ENCODE results near the gene TBC1D14.

TBC1D14 gene

DNA sequence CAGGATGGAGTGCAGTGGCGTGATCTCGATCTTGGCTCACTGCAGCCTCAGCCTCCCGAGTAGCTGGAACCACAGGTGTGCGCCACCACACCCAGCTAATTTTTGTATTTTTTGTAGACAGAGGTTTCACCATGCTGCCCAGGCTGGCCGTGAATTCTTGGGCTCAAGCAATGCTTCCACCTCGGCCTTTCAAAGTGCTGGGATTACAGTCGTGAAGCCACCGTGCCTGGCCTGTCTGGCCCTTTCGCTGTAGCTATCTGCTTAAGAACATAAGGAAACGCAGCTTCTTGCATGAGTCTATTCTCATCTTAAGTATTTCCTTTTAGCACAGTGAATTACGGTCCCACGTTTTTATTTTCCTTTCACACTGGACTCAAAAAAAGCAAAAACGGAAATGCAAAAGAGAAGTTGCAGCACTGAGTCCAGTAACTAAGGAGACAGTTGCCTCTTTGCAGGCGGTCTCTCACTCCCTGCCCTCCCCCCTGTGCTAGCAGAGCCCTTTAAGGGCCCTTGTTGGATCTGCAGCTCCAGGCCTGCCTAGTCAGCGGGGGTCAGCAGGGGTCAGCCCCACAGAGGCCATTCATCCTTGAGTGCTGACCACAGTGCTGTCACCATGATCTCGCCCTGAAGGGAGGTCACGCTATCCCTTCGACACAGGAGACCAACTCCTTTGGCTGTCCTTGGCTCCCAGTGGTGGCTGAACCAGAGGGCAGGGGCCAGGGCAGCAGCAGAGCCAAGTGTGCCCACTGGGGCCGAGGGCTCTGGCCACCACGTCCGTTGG lies 21.8 kb upstream of the TBC1D14 start:
- Histone ChIP-seq H3K9ac (ENCODE audit: low read length) (no peak overlapping the region), H3K79me2 (ENCODE audit: low read length) (no peaks in the 10 kb centered on the region), H3K4me1 (ENCODE audit: low read length) (0 out of 2 replicates have a peak, but pooled peaks cover 3% of the 10 kb centered on the region), H4K20me1 (ENCODE audit: insufficient read depth, low read length) (no peaks in the 10 kb centered on the region), H3K4me2 (ENCODE audit: low read length) (no peak overlapping the region), H3K9me3 (ENCODE audit: insufficient read depth, low read length) (0 out of 2 replicates have a peak, but pooled peaks cover 8% of the 10 kb centered on the region), H3K27ac (ENCODE audit: low read length) (no peak overlapping the region), H3K4me3 (ENCODE audit: low read length) (no peak overlapping the region), H3K36me3 (replicated peaks; ENCODE audit: low read depth, low read length) (peaks cover 8% of the 10 kb centered on the region), H2AFZ (ENCODE audit: low read depth, low read length) (no peak overlapping the region), H3K27me3 (ENCODE audit: low read depth, low read length) (no peaks in the 10 kb centered on the region)
- no peak for TF ChIP-seq EZH2phosphoT487 (IDR thresholded peaks at IDR 0.05; ENCODE audit: low read depth)
- TF ChIP-seq, protein P1, sequence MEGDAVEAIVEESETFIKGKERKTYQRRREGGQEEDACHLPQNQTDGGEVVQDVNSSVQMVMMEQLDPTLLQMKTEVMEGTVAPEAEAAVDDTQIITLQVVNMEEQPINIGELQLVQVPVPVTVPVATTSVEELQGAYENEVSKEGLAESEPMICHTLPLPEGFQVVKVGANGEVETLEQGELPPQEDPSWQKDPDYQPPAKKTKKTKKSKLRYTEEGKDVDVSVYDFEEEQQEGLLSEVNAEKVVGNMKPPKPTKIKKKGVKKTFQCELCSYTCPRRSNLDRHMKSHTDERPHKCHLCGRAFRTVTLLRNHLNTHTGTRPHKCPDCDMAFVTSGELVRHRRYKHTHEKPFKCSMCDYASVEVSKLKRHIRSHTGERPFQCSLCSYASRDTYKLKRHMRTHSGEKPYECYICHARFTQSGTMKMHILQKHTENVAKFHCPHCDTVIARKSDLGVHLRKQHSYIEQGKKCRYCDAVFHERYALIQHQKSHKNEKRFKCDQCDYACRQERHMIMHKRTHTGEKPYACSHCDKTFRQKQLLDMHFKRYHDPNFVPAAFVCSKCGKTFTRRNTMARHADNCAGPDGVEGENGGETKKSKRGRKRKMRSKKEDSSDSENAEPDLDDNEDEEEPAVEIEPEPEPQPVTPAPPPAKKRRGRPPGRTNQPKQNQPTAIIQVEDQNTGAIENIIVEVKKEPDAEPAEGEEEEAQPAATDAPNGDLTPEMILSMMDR (IDR thresholded peaks at IDR 0.05; ENCODE audit: low read depth, low read length) = no peak

DNA sequence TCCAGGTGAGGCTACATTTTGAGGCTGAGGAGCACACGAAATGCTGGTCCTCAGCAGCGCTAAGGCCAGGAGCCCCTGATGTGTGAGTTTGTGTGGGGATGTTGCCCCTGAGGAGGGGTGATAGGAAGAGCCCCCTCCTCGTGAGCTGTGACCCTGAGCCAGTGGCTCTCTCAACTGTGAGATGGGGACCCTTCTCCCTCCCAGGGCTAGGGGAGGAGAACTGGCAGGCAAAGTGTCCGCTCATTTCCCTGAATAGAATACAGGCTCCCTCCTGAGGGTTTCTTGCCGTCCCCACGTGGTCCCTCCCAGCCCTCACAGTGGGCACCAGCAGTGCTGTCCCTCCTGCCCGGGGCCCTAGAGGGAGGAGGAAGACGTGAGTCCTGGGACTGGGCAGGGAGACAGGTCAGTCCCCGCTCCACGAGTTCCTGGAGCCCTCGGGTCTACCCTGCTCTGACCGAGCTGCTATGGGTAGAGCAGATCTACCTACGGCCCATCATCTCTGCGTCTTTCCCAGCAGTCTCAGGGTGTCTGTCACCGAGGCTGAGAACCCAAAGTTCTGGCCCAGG lies 21.0 kb upstream of the TBC1D14 start:
- no peaks in the 10 kb centered on the region for H3K27me3 ChIP-seq (ENCODE audit: low read depth, low read length)
- H4K20me1 ChIP-seq (ENCODE audit: insufficient read depth, low read length) = no peaks in the 10 kb centered on the region
- H3K36me3 ChIP-seq (replicated peaks; ENCODE audit: low read depth, low read length) = peaks cover 3% of the 10 kb centered on the region
- H3K4me3 ChIP-seq (ENCODE audit: low read length) = no peak overlapping the region
- TF ChIP-seq, protein P1 (IDR thresholded peaks at IDR 0.05; ENCODE audit: low read depth, low read length) = no peak
- TF ChIP-seq EZH2phosphoT487 (IDR thresholded peaks at IDR 0.05; ENCODE audit: low read depth) = no peak
- H3K27ac ChIP-seq (ENCODE audit: low read length) = no peak overlapping the region
- no peaks in the 10 kb centered on the region for H3K79me2 ChIP-seq (ENCODE audit: low read length)
- 0 out of 2 replicates have a peak, but pooled peaks cover 8% of the 10 kb centered on the region for H3K9me3 ChIP-seq (ENCODE audit: insufficient read depth, low read length)
- no peak overlapping the region for H3K4me2 ChIP-seq (ENCODE audit: low read length)
- no peak overlapping the region for H3K9ac ChIP-seq (ENCODE audit: low read length)
- no peak overlapping the region for H2AFZ ChIP-seq (ENCODE audit: low read depth, low read length)
- H3K4me1 ChIP-seq (ENCODE audit: low read length) = 0 out of 2 replicates have a peak, but pooled peaks cover 3% of the 10 kb centered on the region

DNA sequence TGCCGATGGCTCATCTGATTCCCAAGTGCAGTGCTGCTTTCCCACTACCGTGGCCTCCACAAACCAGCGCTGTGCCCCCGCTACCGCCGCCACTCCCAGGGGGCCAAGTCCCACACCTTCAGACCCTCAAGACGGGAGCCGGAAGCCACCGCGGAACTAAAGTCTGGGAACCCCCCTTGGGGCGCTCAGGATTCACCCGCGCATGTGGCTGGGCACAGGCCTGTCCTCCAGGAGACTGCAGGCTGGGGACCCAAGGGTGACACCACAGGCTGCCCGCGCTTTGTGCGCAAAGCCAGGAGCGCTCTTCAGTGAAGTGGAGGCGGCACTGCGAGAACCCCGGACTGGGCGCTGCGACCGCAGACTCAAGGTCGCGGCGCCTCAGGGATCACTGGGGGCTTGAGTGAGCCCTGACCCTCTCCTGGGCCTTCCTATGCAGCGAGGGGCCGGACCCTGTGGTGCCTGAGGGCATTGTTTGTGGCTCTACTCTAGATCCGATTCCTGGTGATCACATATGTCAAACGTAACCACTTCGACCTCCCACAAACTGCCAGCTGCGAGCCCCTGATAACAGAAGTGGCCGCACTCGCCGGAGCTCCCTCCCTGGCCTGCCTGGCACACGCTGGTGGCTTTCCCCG lies 20.4 kb upstream of the TBC1D14 start:
- H3K4me1 ChIP-seq (ENCODE audit: low read length) = 0 out of 2 replicates have a peak, but pooled peaks cover 3% of the 10 kb centered on the region
- no peaks in the 10 kb centered on the region for H4K20me1 ChIP-seq (ENCODE audit: insufficient read depth, low read length)
- H3K9me3 ChIP-seq (ENCODE audit: insufficient read depth, low read length) = 0 out of 2 replicates have a peak, but pooled peaks cover 8% of the 10 kb centered on the region
- TF ChIP-seq EZH2phosphoT487 (IDR thresholded peaks at IDR 0.05; ENCODE audit: low read depth) = no peak
- TF ChIP-seq, protein P1 (IDR thresholded peaks at IDR 0.05; ENCODE audit: low read depth, low read length) = no peak
- no peak overlapping the region for H2AFZ ChIP-seq (ENCODE audit: low read depth, low read length)
- H3K4me3 ChIP-seq (ENCODE audit: low read length) = no peak overlapping the region
- no peak overlapping the region for H3K9ac ChIP-seq (ENCODE audit: low read length)
- no peaks in the 10 kb centered on the region for H3K27me3 ChIP-seq (ENCODE audit: low read depth, low read length)
- H3K36me3 ChIP-seq (replicated peaks; ENCODE audit: low read depth, low read length) = peaks cover 3% of the 10 kb centered on the region
- H3K4me2 ChIP-seq (ENCODE audit: low read length) = no peak overlapping the region
- no peaks in the 10 kb centered on the region for H3K79me2 ChIP-seq (ENCODE audit: low read length)
- H3K27ac ChIP-seq (ENCODE audit: low read length) = no peak overlapping the region
